A204.1 (cell line): ENCODE measurements around the gene COL27A1.
"Not testable (repeated sequence)": the region's sequence is repeated elsewhere in the genome, so short reads cannot be mapped to it uniquely, and the experiment has no call there.

Source experiments
- FAIRE-seq: peaks from 2 replicates; lab custom pipeline; 2012; peaks lifted over from hg19 to GRCh38; lab: Jason Lieb, UNC

COL27A1 gene

GRCh38 chr9:114185570-114186490, 30.5 kb downstream of the COL27A1 start:
- no peak for FAIRE-seq

GRCh38 chr9:114186605-114187289, 31.4 kb downstream of the COL27A1 start:
- FAIRE-seq: no peak

- no peak for FAIRE-seq
Observed at GRCh38 chr9:114187827-114188226, 32.5 kb downstream of the COL27A1 start.

- no peak for FAIRE-seq
Observed at GRCh38 chr9:114189823-114190562, 34.7 kb downstream of the COL27A1 start.

- no peak for FAIRE-seq
Observed at GRCh38 chr9:114190563-114190905, 35.2 kb downstream of the COL27A1 start.

GRCh38 chr9:114191402-114191801, 36.1 kb downstream of the COL27A1 start:
- FAIRE-seq: not testable (repeated sequence)

GRCh38 chr9:114192539-114192938, 37.2 kb downstream of the COL27A1 start:
- FAIRE-seq: no peak

- no peak for FAIRE-seq
Observed at GRCh38 chr9:114193090-114193489, 37.8 kb downstream of the COL27A1 start.

- FAIRE-seq: no peak
Observed at GRCh38 chr9:114196117-114196516, 40.8 kb downstream of the COL27A1 start.

GRCh38 chr9:114196979-114197622, 41.8 kb downstream of the COL27A1 start:
- FAIRE-seq: no peak

GRCh38 chr9:114198249-114199040, 43.1 kb downstream of the COL27A1 start:
- no peak for FAIRE-seq

GRCh38 chr9:114200721-114201300, 45.5 kb downstream of the COL27A1 start:
- FAIRE-seq: no peak

- no peak for FAIRE-seq
Observed at GRCh38 chr9:114202396-114202795, 47.1 kb downstream of the COL27A1 start.

- FAIRE-seq: no peak
Observed at GRCh38 chr9:114202849-114203248, 47.5 kb downstream of the COL27A1 start.

GRCh38 chr9:114203410-114204140, 48.2 kb downstream of the COL27A1 start:
- no peak for FAIRE-seq

- no peak for FAIRE-seq
Observed at GRCh38 chr9:114204265-114204664, 48.9 kb downstream of the COL27A1 start.

GRCh38 chr9:114205171-114206015, 50.1 kb downstream of the COL27A1 start:
- no peak for FAIRE-seq

GRCh38 chr9:114206221-114206789, 51.0 kb downstream of the COL27A1 start:
- FAIRE-seq: no peak
